ENCODE data around the gene DSCAML1.

The DSCAML1 gene

GRCh38 chr11:117738246-117738957, 58.6 kb downstream of the DSCAML1 start:
- no peak for ATAC-seq
- TF ChIP-seq TOX (CRISPR knock-in tag; IDR thresholded peaks at IDR 0.05; ENCODE audit: borderline replicate concordance) (no peak), ARNTL (CRISPR knock-in tag; IDR thresholded peaks at IDR 0.05; ENCODE audit: borderline replicate concordance, low read depth) (no peak), CREB5 (CRISPR knock-in tag; IDR thresholded peaks at IDR 0.05; ENCODE audit: low read depth) (no peak), GLIS3 (CRISPR knock-in tag; IDR thresholded peaks at IDR 0.05) (no peak), ZC3H10 (CRISPR knock-in tag; IDR thresholded peaks at IDR 0.05) (no peak)

GRCh38 chr11:117735350-117735977, 61.6 kb downstream of the DSCAML1 start:
- ATAC-seq: no peak
- TF ChIP-seq OSR1 (CRISPR knock-in tag; IDR thresholded peaks at IDR 0.05): no peak
- TF ChIP-seq GLIS3 (CRISPR knock-in tag; IDR thresholded peaks at IDR 0.05): no peak
- TF ChIP-seq CSDC2 (CRISPR knock-in tag; IDR thresholded peaks at IDR 0.05): no peak
- TF ChIP-seq ESRRG (CRISPR knock-in tag; IDR thresholded peaks at IDR 0.05): no peak
- TF ChIP-seq TOX (CRISPR knock-in tag; IDR thresholded peaks at IDR 0.05; ENCODE audit: borderline replicate concordance): no peak

- ATAC-seq: no peak
- TF ChIP-seq ZFP3 (CRISPR knock-in tag; IDR thresholded peaks at IDR 0.05) (no peak), ISL1 (CRISPR knock-in tag; IDR thresholded peaks at IDR 0.05) (no peak), ARNTL (CRISPR knock-in tag; IDR thresholded peaks at IDR 0.05; ENCODE audit: borderline replicate concordance, low read depth) (no peak), CSRNP3 (CRISPR knock-in tag; IDR thresholded peaks at IDR 0.05) (no peak), GLIS3 (CRISPR knock-in tag; IDR thresholded peaks at IDR 0.05) (no peak), SNAI2 (CRISPR knock-in tag; IDR thresholded peaks at IDR 0.05) (no peak), ZNF70 (CRISPR knock-in tag; IDR thresholded peaks at IDR 0.05) (no peak), ZFP30 (CRISPR knock-in tag; IDR thresholded peaks at IDR 0.05) (no peak), ZNF8 (CRISPR knock-in tag; IDR thresholded peaks at IDR 0.05) (no peak), POU6F1 (CRISPR knock-in tag; IDR thresholded peaks at IDR 0.05; ENCODE audit: borderline replicate concordance, low read depth) (no peak)
Measured at GRCh38 chr11:117734601-117735024, 62.4 kb downstream of the DSCAML1 start.

- TF ChIP-seq ESRRG (CRISPR knock-in tag; IDR thresholded peaks at IDR 0.05): no peak
- no peak for TF ChIP-seq ZFP3 (CRISPR knock-in tag; IDR thresholded peaks at IDR 0.05)
- no peak for TF ChIP-seq ZNF8 (CRISPR knock-in tag; IDR thresholded peaks at IDR 0.05)
- TF ChIP-seq TCF4 (CRISPR knock-in tag; IDR thresholded peaks at IDR 0.05; ENCODE audit: borderline replicate concordance): no peak
- TF ChIP-seq PATZ1 (CRISPR knock-in tag; IDR thresholded peaks at IDR 0.05; ENCODE audit: borderline replicate concordance): no peak
- no peak for TF ChIP-seq ZFP30 (CRISPR knock-in tag; IDR thresholded peaks at IDR 0.05)
- TF ChIP-seq ZNF70 (CRISPR knock-in tag; IDR thresholded peaks at IDR 0.05): no peak
- TF ChIP-seq BACH2 (CRISPR knock-in tag; IDR thresholded peaks at IDR 0.05; ENCODE audit: borderline replicate concordance): no peak
- TF ChIP-seq ZC3H10 (CRISPR knock-in tag; IDR thresholded peaks at IDR 0.05): no peak
- no peak for TF ChIP-seq OSR1 (CRISPR knock-in tag; IDR thresholded peaks at IDR 0.05)
- no peak for TF ChIP-seq POU6F1 (CRISPR knock-in tag; IDR thresholded peaks at IDR 0.05; ENCODE audit: borderline replicate concordance, low read depth)
- TF ChIP-seq TOX (CRISPR knock-in tag; IDR thresholded peaks at IDR 0.05; ENCODE audit: borderline replicate concordance): no peak
- no peak for TF ChIP-seq RARB (CRISPR knock-in tag; IDR thresholded peaks at IDR 0.05)
- TF ChIP-seq ISL1 (CRISPR knock-in tag; IDR thresholded peaks at IDR 0.05): no peak
- ATAC-seq: no peak
Measured at GRCh38 chr11:117733316-117733715, 63.7 kb downstream of the DSCAML1 start.

Data from SK-N-SH treated with all-trans-retinoic acid at 6 μM for 48 hours (cell line).